SK-N-SH (cell line): ENCODE results near the gene GALE. TPM values are rescaled to one million over a fixed set of nuclear protein-coding genes. Genes with fewer than 3 reads are reported as not detected.

Source experiments
- CTCF ChIA-PET: fragments of 300-600, 350-600 bp; formaldehyde crosslinking; extraction: SDS; loops from one replicate; lab custom pipeline; 2021; lab: Yijun Ruan, JAX
- POLR2A ChIA-PET: fragments of 350-600 bp; sonication (Branson Sonifier 250); formaldehyde crosslinking; extraction: SDS; loops from one replicate; lab custom pipeline; 2020; ENCODE audit warnings: antibody characterized with exemption, inconsistent platforms; lab: Yijun Ruan, JAX
- DNase-seq: peaks from one replicate; pipeline ENCODE4 v3.0.0; 2012
- H2AFZ ChIP-seq: fragments of 200-600 bp; sonication (generic); 2 replicates; pipeline ENCODE4 v1.8.1; 2016; ENCODE audit warnings: antibody characterized with exemption, mild to moderate bottlenecking, low read depth
- H3F3A ChIP-seq: fragments of 200-600 bp; sonication (generic); replicated peaks from 2 replicates; pipeline ENCODE3; 2016; ENCODE audit warnings: antibody characterized with exemption, mild to moderate bottlenecking; ENCODE audit not compliant: insufficient read depth
- H3K27ac ChIP-seq, 2 experiments: fragments of 200-500 bp in 1 of 2; fragments of 200-600 bp in 1 of 2; sonication (Bioruptor generic) in 1 of 2; sonication (generic), shearing (Covaris generic) in 1 of 2; 2 replicates each; pipeline versions ENCODE4 v1.5.1 to v1.6.1; 2014 to 2016; ENCODE audit warnings: low read depth in 2 of 2, inconsistent platforms in 1 of 2, low read length in 1 of 2, mild to moderate bottlenecking in 1 of 2, mixed read lengths in 1 of 2
- H3K27me3 ChIP-seq: fragments of 200-600 bp; sonication (generic), shearing (Covaris generic); 2 replicates; pipeline ENCODE4 v1.6.1; 2016; ENCODE audit warnings: mixed run types; ENCODE audit not compliant: insufficient read depth
- H3K36me3 ChIP-seq, 2 experiments: fragments of 200-500 bp in 1 of 2; fragments of 200-600 bp in 1 of 2; sonication (Bioruptor generic) in 1 of 2; sonication (generic) in 1 of 2; replicated peaks in 1 of 2; 2 replicates each; pipeline versions ENCODE3 to v1.5.1; 2014 to 2016; ENCODE audit warnings: low read length in 1 of 2, mild to moderate bottlenecking in 1 of 2; ENCODE audit not compliant: insufficient read depth in 2 of 2, control insufficient read depth in 1 of 2
- H3K4me1 ChIP-seq, 2 experiments: fragments of 200-500 bp in 1 of 2; fragments of 200-600 bp in 1 of 2; sonication (Bioruptor generic) in 1 of 2; sonication (generic), shearing (Covaris generic) in 1 of 2; 2 replicates each; pipeline versions ENCODE4 v1.5.1 to v1.6.1; 2014 to 2016; ENCODE audit warnings: low read depth in 1 of 2, low read length in 1 of 2, mixed run types in 1 of 2; ENCODE audit not compliant: insufficient read depth in 2 of 2, control insufficient read depth in 1 of 2
- H3K4me2 ChIP-seq: fragments of 200-600 bp; sonication (generic), shearing (Covaris generic); 2 replicates; pipeline ENCODE4 v1.6.1; 2017; ENCODE audit warnings: mixed run types
- H3K4me3 ChIP-seq, 2 experiments: fragments of 200-500 bp in 1 of 2; fragments of 200-600 bp in 1 of 2; sonication (Bioruptor generic) in 1 of 2; sonication (generic), shearing (Covaris generic) in 1 of 2; 2 replicates each; pipeline versions ENCODE4 v1.5.1 to v1.8.1; 2014 to 2016; ENCODE audit warnings: low read depth in 2 of 2, inconsistent platforms in 1 of 2, low read length in 1 of 2, mild to moderate bottlenecking in 1 of 2, mixed read lengths in 1 of 2, moderate library complexity in 1 of 2
- H3K79me2 ChIP-seq: fragments of 200-600 bp; sonication (generic); 2 replicates; pipeline ENCODE4 v1.8.1; 2017; ENCODE audit warnings: mild to moderate bottlenecking; ENCODE audit not compliant: insufficient read depth
- H3K9ac ChIP-seq: fragments of 200-600 bp; sonication (generic); 2 replicates; pipeline ENCODE4 v1.6.1; 2017; ENCODE audit warnings: mixed run types
- H3K9me2 ChIP-seq: fragments of 200-600 bp; sonication (generic); 2 replicates; pipeline ENCODE4 v1.6.1; 2017; ENCODE audit warnings: mixed run types
- H3K9me3 ChIP-seq: fragments of 200-600 bp; sonication (generic); 2 replicates; pipeline ENCODE4 v1.6.1; 2017; ENCODE audit warnings: mixed run types, mild to moderate bottlenecking, moderate library complexity
- H4K20me1 ChIP-seq: fragments of 200-600 bp; sonication (generic); 2 replicates; pipeline ENCODE4 v1.6.1; 2017; ENCODE audit warnings: mild to moderate bottlenecking, mixed run types; ENCODE audit not compliant: insufficient read depth
- EZH2phosphoT487 ChIP-seq: fragments of 200-600 bp; sonication (generic); IDR thresholded peaks from 2 replicates; pipeline ENCODE4 v1.6.1; 2017; ENCODE audit warnings: low read depth, mixed run types, mild to moderate bottlenecking, antibody characterized with exemption, moderate library complexity, borderline replicate concordance
- FOXJ3 ChIP-seq: sonication (generic); formaldehyde crosslinking; IDR thresholded peaks from 2 replicates; pipeline ENCODE4 v1.5.1; 2020; ENCODE audit warnings: mild to moderate bottlenecking, missing genetic modification reagents
- FOXM1 ChIP-seq: IDR thresholded peaks from 2 replicates; pipeline ENCODE4 v1.4.0; 2012; ENCODE audit warnings: low read depth, mild to moderate bottlenecking
- GATA2 ChIP-seq: sonication (generic); formaldehyde crosslinking; IDR thresholded peaks from 2 replicates; pipeline ENCODE4 v1.5.0; 2020; ENCODE audit warnings: mild to moderate bottlenecking, missing genetic modification reagents
- IRF3 ChIP-seq: fragments of 150-350 bp; IDR thresholded peaks from 2 replicates; pipeline ENCODE4 v1.6.1; 2016; ENCODE audit warnings: mild to moderate bottlenecking, low read depth, low read length
- JUND ChIP-seq: IDR thresholded peaks from 2 replicates; pipeline ENCODE4 v1.4.0; 2012
- MEF2A ChIP-seq: IDR thresholded peaks from 2 replicates; pipeline ENCODE4 v1.4.0; 2012; ENCODE audit warnings: low read depth, borderline replicate concordance
- MXI1 ChIP-seq: IDR thresholded peaks from 2 replicates; pipeline ENCODE4 v1.6.1; 2012; ENCODE audit warnings: mild to moderate bottlenecking, low read depth, low read length, improper control_type of control experiment
- NRF1 ChIP-seq: IDR thresholded peaks from 2 replicates; pipeline ENCODE4 v1.6.1; 2012; ENCODE audit warnings: low read depth, mild to moderate bottlenecking, low read length
- POLR2AphosphoS5 ChIP-seq: IDR thresholded peaks from 2 replicates; pipeline ENCODE4 v1.6.1; 2012; ENCODE audit warnings: low read depth, low read length
- RAD21 ChIP-seq: IDR thresholded peaks from 2 replicates; pipeline ENCODE4 v1.6.1; 2012; ENCODE audit warnings: mild to moderate bottlenecking, low read length
- RFX5 ChIP-seq: IDR thresholded peaks from 2 replicates; pipeline ENCODE4 v1.6.1; 2012; ENCODE audit warnings: mild to moderate bottlenecking, improper control_type of control experiment, low read length
- RXRA ChIP-seq: IDR thresholded peaks from 2 replicates; pipeline ENCODE4 v1.4.0; 2012; ENCODE audit warnings: low read depth, mild to moderate bottlenecking, borderline replicate concordance
- SIN3A ChIP-seq: IDR thresholded peaks from 2 replicates; pipeline ENCODE4 v1.6.1; 2012; ENCODE audit warnings: low read depth, mild to moderate bottlenecking, low read length, moderate library complexity, borderline replicate concordance
- SMC3 ChIP-seq: IDR thresholded peaks from 2 replicates; pipeline ENCODE4 v1.6.1; 2012; ENCODE audit warnings: low read depth, low read length, improper control_type of control experiment
- TCF12 ChIP-seq: IDR thresholded peaks from 2 replicates; pipeline ENCODE4 v1.4.0; 2012
- TEAD4 ChIP-seq: IDR thresholded peaks from 2 replicates; pipeline ENCODE4 v1.4.0; 2012; ENCODE audit warnings: mild to moderate bottlenecking, borderline replicate concordance; ENCODE audit not compliant: insufficient read depth
- WGBS: methylation state at CpG from one replicate; pipeline ENCODE4 v1.1.6; 2017; ENCODE audit warnings: low lambda C conversion rate; 5-methylcytosine and 5-hydroxymethylcytosine counted together
- polyA plus RNA-seq, 3 experiments: library from polyadenylated mRNA; depleted of rRNA; stranded (reverse); fragments of >200 nt; gene quantifications; 2 replicates each; pipeline ENCODE4 v1.2.3, GENCODE V29; 2012
- TF ChIP-seq, protein P1 (sequence below): fragments of 200-600 bp; sonication (generic); IDR thresholded peaks from 2 replicates; pipeline ENCODE4 v1.6.1; 2017; ENCODE audit warnings: antibody characterized with exemption, mild to moderate bottlenecking, moderate library complexity
- TF ChIP-seq, protein P2 (sequence below): IDR thresholded peaks from 2 replicates; pipeline ENCODE4 v1.4.0; 2012; ENCODE audit warnings: low read depth, borderline replicate concordance
- TF ChIP-seq, protein P3 (sequence below): IDR thresholded peaks from 2 replicates; pipeline ENCODE4 v1.4.0; 2012; ENCODE audit warnings: low read depth, borderline replicate concordance

GALE gene
- polyA plus RNA-seq, 1 of the 3 experiments (the other 2 are of a cell fraction): 71.7 TPM

DNA sequence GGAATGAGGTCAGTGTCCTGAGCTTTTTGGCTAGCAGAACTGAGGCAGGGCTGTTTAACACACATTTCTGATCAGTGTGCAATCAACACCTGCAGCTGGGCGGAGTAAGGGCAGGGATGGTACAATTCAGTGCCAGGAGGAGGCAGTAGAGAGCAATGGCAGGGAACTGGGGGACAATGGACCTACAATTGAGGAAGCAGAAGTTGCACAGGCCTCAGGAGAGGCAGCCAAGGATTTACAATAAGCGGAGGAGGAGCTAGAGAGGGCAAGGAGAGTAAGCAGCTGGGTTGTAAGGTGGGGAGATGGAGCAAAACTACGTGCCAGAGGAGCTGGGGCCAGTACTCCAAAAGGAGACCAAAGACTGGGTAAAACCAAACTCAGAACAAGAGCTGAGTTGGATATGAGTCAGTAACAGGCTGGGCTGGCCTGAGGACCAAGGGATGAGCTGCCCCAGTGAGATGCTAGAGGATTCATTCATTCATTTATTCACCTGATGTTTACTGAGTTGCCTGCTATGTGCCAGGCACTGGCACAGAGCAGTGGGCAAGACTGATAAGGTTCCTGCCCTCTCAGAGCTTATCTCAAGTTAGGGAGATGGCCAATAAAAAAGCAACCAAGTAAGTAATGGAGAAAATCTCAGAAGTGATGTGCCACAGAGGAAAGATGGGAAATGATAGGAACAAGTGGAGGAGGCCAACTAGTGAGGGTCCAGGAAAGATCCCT lies 10.4 kb upstream of the GALE start:
- H3K27ac ChIP-seq: no peak overlapping the region
- H3K27me3 ChIP-seq: no peaks in the 10 kb centered on the region
- no peaks in the 10 kb centered on the region for H4K20me1 ChIP-seq
- TF ChIP-seq RFX5 (no peak), FOXM1 (no peak), SIN3A (no peak), MXI1 (no peak), IRF3 (no peak), NRF1 (no peak), EZH2phosphoT487 (no peak), TCF12 (no peak), SMC3 (peak; percentile 38), RAD21 (peak; percentile 56), MEF2A (no peak), TEAD4 (no peak), RXRA (no peak), FOXJ3 (CRISPR knock-in tag) (no peak), POLR2AphosphoS5 (no peak), JUND (no peak), GATA2 (no peak)
- TF ChIP-seq, protein P1, sequence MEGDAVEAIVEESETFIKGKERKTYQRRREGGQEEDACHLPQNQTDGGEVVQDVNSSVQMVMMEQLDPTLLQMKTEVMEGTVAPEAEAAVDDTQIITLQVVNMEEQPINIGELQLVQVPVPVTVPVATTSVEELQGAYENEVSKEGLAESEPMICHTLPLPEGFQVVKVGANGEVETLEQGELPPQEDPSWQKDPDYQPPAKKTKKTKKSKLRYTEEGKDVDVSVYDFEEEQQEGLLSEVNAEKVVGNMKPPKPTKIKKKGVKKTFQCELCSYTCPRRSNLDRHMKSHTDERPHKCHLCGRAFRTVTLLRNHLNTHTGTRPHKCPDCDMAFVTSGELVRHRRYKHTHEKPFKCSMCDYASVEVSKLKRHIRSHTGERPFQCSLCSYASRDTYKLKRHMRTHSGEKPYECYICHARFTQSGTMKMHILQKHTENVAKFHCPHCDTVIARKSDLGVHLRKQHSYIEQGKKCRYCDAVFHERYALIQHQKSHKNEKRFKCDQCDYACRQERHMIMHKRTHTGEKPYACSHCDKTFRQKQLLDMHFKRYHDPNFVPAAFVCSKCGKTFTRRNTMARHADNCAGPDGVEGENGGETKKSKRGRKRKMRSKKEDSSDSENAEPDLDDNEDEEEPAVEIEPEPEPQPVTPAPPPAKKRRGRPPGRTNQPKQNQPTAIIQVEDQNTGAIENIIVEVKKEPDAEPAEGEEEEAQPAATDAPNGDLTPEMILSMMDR: peak; percentile 67
- TF ChIP-seq, protein P2, sequence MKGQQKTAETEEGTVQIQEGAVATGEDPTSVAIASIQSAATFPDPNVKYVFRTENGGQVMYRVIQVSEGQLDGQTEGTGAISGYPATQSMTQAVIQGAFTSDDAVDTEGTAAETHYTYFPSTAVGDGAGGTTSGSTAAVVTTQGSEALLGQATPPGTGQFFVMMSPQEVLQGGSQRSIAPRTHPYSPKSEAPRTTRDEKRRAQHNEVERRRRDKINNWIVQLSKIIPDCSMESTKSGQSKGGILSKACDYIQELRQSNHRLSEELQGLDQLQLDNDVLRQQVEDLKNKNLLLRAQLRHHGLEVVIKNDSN: no peak
- TF ChIP-seq, protein P3, sequence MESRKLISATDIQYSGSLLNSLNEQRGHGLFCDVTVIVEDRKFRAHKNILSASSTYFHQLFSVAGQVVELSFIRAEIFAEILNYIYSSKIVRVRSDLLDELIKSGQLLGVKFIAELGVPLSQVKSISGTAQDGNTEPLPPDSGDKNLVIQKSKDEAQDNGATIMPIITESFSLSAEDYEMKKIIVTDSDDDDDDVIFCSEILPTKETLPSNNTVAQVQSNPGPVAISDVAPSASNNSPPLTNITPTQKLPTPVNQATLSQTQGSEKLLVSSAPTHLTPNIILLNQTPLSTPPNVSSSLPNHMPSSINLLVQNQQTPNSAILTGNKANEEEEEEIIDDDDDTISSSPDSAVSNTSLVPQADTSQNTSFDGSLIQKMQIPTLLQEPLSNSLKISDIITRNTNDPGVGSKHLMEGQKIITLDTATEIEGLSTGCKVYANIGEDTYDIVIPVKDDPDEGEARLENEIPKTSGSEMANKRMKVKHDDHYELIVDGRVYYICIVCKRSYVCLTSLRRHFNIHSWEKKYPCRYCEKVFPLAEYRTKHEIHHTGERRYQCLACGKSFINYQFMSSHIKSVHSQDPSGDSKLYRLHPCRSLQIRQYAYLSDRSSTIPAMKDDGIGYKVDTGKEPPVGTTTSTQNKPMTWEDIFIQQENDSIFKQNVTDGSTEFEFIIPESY: no peak
- H3K4me2 ChIP-seq: no peak overlapping the region
- POLR2A ChIA-PET: interaction anchor here (1.0 kb wide), 1 partner anchor 15 kb away, joined by 3 read pairs; the partner anchor contains the start of gene HMGCL
- H3K79me2 ChIP-seq: no peaks in the 10 kb centered on the region
- WGBS: 79% methylated on average over 3 of the region's 3 CpGs
- no peaks in the 10 kb centered on the region for H3K9me2 ChIP-seq
- no peak overlapping the region for H2AFZ ChIP-seq
- H3K9ac ChIP-seq: no peak overlapping the region
- CTCF ChIA-PET: interaction anchor here (0.6 to 5.0 kb wide), 29 partner anchors 8 to 479 kb away, joined by 3 to 47 read pairs (median 4); partner anchors contain the start of genes FUCA1, GALE, HMGCL and LYPLA2
- H3K4me3 ChIP-seq: no peak overlapping the region
- no peaks in the 10 kb centered on the region for H3K9me3 ChIP-seq
- H3K36me3 ChIP-seq: peaks cover 0 to 3% of the 10 kb centered on the region in 2 experiments
- H3K4me1 ChIP-seq: no peaks in the 10 kb centered on the region
- DNase-seq: peak; percentile 63
- no peaks in the 10 kb centered on the region for H3F3A ChIP-seq
